OCI-LY3 (cell line): Measurements from ENCODE around the gene PHTF1.
"Not testable (repeated sequence)": the region's sequence is repeated elsewhere in the genome, so short reads cannot be mapped to it uniquely, and the experiment has no call there.

Source experiments
- H2AFZ ChIP-seq: fragments of 200-600, 300-600 bp; shearing (Covaris generic); 2 replicates; pipeline ENCODE4 v1.6.0; 2014; ENCODE audit warnings: antibody characterized with exemption, low read depth, low read length
- H3K27ac ChIP-seq: fragments of 200-600, 300-600 bp; sonication (generic); 2 replicates; pipeline ENCODE4 v1.5.1; 2014; ENCODE audit warnings: mild to moderate bottlenecking, low read length, moderate library complexity, mixed read lengths
- H3K27me3 ChIP-seq: fragments of 200-600, 300-600 bp; sonication (generic); 2 replicates; pipeline ENCODE4 v1.6.1; 2014; ENCODE audit warnings: low read depth, low read length, mixed read lengths
- H3K36me3 ChIP-seq: fragments of 200-600, 300-600 bp; sonication (generic); replicated peaks from 2 replicates; pipeline ENCODE3; 2014; ENCODE audit warnings: low read depth, low read length, mixed read lengths
- H3K4me1 ChIP-seq: fragments of 300-600, 200-600 bp; sonication (generic); 2 replicates; pipeline ENCODE4 v1.6.1; 2014; ENCODE audit warnings: low read length, mixed read lengths
- H3K4me2 ChIP-seq: fragments of 200-600, 300-600 bp; sonication (generic); 2 replicates; pipeline ENCODE4 v1.6.1; 2014; ENCODE audit warnings: low read length, mixed read lengths
- H3K4me3 ChIP-seq: fragments of 300-600, 200-600 bp; sonication (generic); 2 replicates; pipeline ENCODE4 v1.5.1; 2014; ENCODE audit warnings: antibody characterized with exemption, mild to moderate bottlenecking, low read length, moderate library complexity
- H3K79me2 ChIP-seq: fragments of 300-600, 200-600 bp; shearing (Covaris generic); 2 replicates; pipeline ENCODE4 v1.6.1; 2014; ENCODE audit warnings: mild to moderate bottlenecking, low read length, mixed read lengths
- H3K9ac ChIP-seq: fragments of 300-600, 200-600 bp; shearing (Covaris generic); 2 replicates; pipeline ENCODE4 v1.6.0; 2014; ENCODE audit warnings: mild to moderate bottlenecking, low read length, moderate library complexity
- H3K9me3 ChIP-seq: fragments of 200-600, 300-600 bp; shearing (Covaris generic); 2 replicates; pipeline ENCODE4 v1.6.1; 2014; ENCODE audit warnings: low read length, mixed read lengths; ENCODE audit not compliant: insufficient read depth
- H4K20me1 ChIP-seq: fragments of 200-600, 300-600 bp; sonication (generic); 2 replicates; pipeline ENCODE4 v1.6.1; 2016; ENCODE audit warnings: low read length, mixed read lengths; ENCODE audit not compliant: insufficient read depth
- EZH2phosphoT487 ChIP-seq: fragments of 200-600 bp; shearing (Covaris generic); IDR thresholded peaks from 2 replicates; pipeline ENCODE4 v1.6.1; 2018; ENCODE audit warnings: antibody characterized with exemption, mixed run types, low read depth
- TF ChIP-seq, protein P1 (sequence below): fragments of 200-600, 300-600 bp; sonication (generic); IDR thresholded peaks from 2 replicates; pipeline ENCODE4 v1.5.1; 2014; ENCODE audit warnings: antibody characterized with exemption, low read length, low read depth

PHTF1 gene

DNA sequence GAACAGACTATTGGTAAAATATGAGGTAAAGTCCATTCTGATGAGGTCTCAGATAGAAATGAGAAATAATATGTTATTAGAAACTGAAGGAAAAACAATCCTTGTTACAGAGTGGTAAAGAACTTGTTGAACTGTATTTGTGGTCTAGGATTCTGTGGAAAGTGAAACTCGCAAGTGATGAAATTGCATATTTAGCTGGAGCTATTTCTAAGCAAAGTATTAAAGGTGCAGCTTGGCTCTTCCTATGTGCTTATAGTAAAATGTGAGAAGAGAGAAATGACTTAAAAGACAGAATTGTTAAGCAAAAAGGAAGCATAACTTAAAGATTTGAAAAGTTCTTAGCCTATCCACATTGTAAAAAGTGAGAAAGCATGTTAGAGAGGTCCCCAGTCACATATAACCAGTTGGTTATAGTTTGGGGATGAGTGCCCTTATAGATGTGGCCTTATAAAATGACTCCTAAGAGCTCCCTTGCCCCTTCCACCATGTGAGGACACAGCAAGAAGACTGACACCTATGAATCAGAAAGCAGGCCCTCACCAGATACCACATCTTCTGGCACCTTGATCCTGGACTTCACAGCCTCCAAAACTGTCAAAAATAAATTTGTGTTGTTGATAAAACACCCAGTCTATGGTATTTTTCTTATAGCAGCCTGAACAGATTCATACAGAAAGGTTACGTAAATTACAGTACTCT is 24.8 kb downstream of the PHTF1 start:
- no peaks in the 10 kb centered on the region for H3K9me3 ChIP-seq
- H3K9ac ChIP-seq: no peak overlapping the region
- H3K79me2 ChIP-seq: no peaks in the 10 kb centered on the region
- no peaks in the 10 kb centered on the region for H4K20me1 ChIP-seq
- no peak overlapping the region for H3K27ac ChIP-seq
- no peak overlapping the region for H3K4me2 ChIP-seq
- no peaks in the 10 kb centered on the region for H3K4me1 ChIP-seq
- H3K36me3 ChIP-seq: no peaks in the 10 kb centered on the region
- no peak overlapping the region for H3K4me3 ChIP-seq
- H2AFZ ChIP-seq: no peak overlapping the region
- H3K27me3 ChIP-seq: no peaks in the 10 kb centered on the region
- TF ChIP-seq, protein P1, sequence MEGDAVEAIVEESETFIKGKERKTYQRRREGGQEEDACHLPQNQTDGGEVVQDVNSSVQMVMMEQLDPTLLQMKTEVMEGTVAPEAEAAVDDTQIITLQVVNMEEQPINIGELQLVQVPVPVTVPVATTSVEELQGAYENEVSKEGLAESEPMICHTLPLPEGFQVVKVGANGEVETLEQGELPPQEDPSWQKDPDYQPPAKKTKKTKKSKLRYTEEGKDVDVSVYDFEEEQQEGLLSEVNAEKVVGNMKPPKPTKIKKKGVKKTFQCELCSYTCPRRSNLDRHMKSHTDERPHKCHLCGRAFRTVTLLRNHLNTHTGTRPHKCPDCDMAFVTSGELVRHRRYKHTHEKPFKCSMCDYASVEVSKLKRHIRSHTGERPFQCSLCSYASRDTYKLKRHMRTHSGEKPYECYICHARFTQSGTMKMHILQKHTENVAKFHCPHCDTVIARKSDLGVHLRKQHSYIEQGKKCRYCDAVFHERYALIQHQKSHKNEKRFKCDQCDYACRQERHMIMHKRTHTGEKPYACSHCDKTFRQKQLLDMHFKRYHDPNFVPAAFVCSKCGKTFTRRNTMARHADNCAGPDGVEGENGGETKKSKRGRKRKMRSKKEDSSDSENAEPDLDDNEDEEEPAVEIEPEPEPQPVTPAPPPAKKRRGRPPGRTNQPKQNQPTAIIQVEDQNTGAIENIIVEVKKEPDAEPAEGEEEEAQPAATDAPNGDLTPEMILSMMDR: no peak
- TF ChIP-seq EZH2phosphoT487: no peak

DNA sequence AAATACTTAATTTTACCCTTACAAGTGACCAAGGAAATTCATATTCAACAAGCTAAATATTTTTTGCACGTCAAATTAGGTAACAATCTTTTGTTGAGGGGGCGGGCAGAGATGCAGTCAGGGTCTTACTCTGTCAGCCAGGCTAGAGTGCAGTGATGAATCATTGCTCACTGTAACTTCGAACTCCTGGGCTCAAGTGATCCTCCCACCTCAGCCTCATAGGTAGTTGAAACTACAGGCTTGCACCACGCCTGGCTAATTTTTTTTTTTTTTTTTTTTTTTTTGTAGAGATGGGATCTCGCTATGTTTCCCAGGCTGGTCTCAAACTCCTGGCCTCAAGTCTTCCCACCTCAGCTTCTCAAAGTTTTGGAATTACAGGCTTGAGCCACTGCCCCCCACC is 26.5 kb downstream of the PHTF1 start:
- Histone ChIP-seq H3K27ac (no peak overlapping the region), H4K20me1 (no peaks in the 10 kb centered on the region), H3K9me3 (no peaks in the 10 kb centered on the region), H3K4me3 (no peak overlapping the region), H2AFZ (no peak overlapping the region), H3K9ac (no peak overlapping the region), H3K4me1 (no peaks in the 10 kb centered on the region), H3K36me3 (no peaks in the 10 kb centered on the region), H3K79me2 (no peaks in the 10 kb centered on the region), H3K27me3 (no peaks in the 10 kb centered on the region), H3K4me2 (no peak overlapping the region)
- no peak for TF ChIP-seq EZH2phosphoT487
- TF ChIP-seq, protein P1: no peak

DNA sequence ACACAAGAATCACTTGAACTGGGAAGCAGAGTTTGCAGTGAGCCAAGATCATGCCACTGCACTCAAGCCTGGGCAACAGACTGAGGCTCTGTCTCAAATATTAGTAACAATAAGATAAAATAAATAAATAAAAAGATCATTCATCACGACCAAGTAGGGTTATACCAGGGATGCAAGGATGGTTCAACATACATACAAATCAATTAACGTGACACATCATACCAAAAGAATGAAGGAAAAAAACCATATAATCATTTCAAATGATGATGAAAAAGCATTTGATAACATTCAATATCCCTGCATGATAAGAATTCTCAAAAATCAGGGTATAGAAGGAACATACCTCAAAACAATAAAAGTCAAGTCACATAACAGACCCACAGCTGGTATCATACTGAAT is 38.3 kb downstream of the PHTF1 start:
- Histone ChIP-seq H3K4me3 (no peak overlapping the region), H2AFZ (no peak overlapping the region), H3K79me2 (no peaks in the 10 kb centered on the region), H3K9me3 (no peaks in the 10 kb centered on the region), H3K4me1 (no peaks in the 10 kb centered on the region), H3K36me3 (no peaks in the 10 kb centered on the region), H4K20me1 (no peaks in the 10 kb centered on the region), H3K9ac (no peak overlapping the region), H3K27me3 (no peaks in the 10 kb centered on the region), H3K4me2 (no peak overlapping the region), H3K27ac (no peak overlapping the region)
- TF ChIP-seq, protein P1: no peak

DNA sequence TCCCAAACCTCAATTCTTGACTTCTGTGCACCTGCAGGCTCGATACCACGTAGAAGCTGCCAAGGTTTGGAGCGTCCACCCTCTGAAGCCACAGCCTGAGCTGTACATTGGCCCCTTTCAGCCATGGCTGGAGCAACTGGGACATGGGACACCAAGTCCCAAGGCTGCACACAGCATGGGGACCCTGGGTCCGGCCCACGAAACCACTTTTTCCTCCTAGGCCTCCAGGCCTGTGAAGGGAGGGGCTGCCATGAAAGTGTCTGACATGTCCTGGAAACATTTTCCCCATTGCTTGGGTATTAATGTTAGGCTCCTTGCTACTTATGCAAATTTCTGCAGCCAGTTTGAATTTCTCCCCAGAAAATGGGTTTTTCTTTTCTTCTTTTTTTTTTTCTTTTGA is 40.7 kb downstream of the PHTF1 start:
- H3K27me3 ChIP-seq, H3K9me3 ChIP-seq, H2AFZ ChIP-seq, H3K9ac ChIP-seq, H3K4me2 ChIP-seq, H3K27ac ChIP-seq, H3K79me2 ChIP-seq, H3K4me1 ChIP-seq, H3K36me3 ChIP-seq, H4K20me1 ChIP-seq, H3K4me3 ChIP-seq: not testable (repeated sequence)

DNA sequence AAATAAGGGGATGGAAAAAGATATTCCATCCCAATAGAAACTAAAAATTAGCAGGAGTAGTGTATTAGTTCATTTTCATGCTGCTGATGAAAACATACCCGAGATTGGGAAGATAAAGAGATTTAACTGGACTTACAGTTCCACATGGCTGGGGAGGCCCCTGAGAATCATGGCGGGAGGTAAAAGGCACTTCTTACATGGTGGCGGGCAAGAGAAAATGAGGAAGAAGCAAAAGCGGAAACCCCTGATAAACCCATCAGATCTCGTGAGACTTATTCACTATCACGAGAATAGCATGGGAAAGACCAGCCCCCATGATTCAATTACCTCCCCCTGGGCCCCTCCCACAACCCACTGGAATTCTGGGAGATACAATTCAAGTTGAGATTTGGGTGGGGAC is 41.8 kb downstream of the PHTF1 start:
- H3K27ac ChIP-seq, H3K4me1 ChIP-seq, H3K9ac ChIP-seq, H3K4me3 ChIP-seq, H3K9me3 ChIP-seq, H3K79me2 ChIP-seq, H4K20me1 ChIP-seq, H3K36me3 ChIP-seq, H3K27me3 ChIP-seq, H2AFZ ChIP-seq, H3K4me2 ChIP-seq: not testable (repeated sequence)
